Stimulated activated naive CD8-positive, alpha-beta T cell treated with anti-CD3 and anti-CD28 coated beads, Interleukin-15, Interleukin-2, amounts not matched to agents 100 U/mL and 50 U/mL, for 24 hours (primary cell): ENCODE data around the gene LTBP1.

Source experiments
- ATAC-seq: fragments of 150-1000 bp; cut with Tn5 transposase; one replicate; pipeline ENCODE4 v1.10.0; 2021
- DNase-seq: peaks from one replicate; pipeline ENCODE4 v3.0.0; 2021

LTBP1 gene

GRCh38 chr2:33116799-33117198, 170.0 kb downstream of the LTBP1 start:
- no peak for DNase-seq
- no peak for ATAC-seq

DNA sequence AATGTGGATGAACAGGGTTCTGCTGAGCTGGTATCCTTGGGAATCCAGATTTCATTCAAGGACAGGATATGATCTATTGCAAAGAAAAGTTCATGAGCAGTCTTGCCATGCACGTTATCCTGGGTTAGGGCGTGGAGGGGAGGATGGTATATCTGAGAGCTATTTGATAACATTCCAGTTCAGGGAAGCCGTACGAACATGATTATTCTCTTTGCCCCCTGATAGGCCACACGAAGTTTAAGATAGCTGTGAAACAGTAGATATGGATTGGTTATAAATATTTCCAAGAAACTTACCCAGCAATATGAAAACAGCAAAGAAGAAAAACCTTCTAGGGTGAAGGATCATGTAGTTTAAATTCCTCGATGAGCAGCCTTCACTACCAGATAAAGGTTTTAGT, 171.9 kb downstream of the LTBP1 start:
- DNase-seq (no peak), ATAC-seq (no peak)

DNA sequence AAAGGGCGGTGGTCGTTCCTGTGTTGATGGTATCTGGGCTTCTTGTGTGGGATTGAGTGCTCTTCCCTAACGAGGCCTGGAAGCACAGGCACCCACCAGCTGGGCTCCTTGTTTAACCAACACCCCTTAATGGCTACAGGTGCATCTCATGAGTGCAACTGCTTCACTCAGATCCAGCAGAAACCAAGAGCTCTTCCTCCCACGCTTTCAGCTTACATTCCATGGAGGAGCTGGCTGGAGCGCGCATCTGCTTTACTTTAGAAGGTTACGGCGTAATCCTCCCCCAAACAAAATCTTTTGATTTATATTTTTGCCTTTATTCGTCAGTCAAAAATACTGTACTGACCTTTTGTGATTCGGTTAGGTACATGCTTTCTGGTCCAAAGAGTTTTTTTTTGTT, 174.7 kb downstream of the LTBP1 start:
- ATAC-seq (no peak), DNase-seq (no peak)

- DNase-seq (no peak), ATAC-seq (no peak)
Measured at GRCh38 chr2:33121925-33122324, 175.2 kb downstream of the LTBP1 start.

DNA sequence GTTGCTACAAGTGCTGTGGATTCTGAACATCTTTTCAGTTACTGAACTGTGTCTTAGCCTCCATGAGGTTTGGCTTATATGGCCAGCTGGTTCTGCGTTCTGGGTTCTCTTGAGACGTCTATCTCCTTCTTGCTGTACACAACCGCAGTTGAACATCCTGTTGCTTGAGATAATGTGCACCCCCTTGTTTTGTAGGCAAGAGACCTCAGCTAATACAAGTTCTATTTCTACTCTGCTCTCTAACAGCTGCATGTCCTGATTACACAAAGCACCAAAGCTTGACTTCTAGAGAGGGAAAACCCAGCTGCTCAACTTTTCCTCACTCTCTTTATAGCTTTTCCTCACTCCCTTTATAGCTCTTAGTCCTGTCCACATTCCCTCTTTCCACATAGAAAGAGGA, 176.0 kb downstream of the LTBP1 start:
- ATAC-seq, result no peak
- no peak for DNase-seq

DNA sequence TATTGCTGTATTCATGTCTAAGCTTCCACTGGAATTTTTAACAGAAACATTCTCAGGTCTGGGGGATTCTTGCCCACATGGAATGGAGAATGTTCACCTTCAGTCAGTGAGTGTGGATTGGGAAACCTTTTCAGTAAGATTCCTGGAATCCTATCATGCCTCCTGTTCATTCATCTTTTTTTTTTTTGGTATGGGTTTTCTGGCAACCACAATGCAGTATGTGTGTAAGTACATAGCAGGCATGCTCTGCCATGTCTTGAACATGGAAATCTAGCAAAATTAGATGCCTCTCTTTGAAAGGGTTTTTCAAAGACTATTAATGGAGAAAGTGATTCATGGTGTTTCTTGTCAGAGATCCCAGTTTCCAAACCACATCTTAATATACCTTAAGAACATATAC, 176.5 kb downstream of the LTBP1 start:
- ATAC-seq, result no peak
- DNase-seq, result no peak

- DNase-seq (no peak), ATAC-seq (no peak)
Measured at GRCh38 chr2:33126552-33126951, 179.8 kb downstream of the LTBP1 start.

DNA sequence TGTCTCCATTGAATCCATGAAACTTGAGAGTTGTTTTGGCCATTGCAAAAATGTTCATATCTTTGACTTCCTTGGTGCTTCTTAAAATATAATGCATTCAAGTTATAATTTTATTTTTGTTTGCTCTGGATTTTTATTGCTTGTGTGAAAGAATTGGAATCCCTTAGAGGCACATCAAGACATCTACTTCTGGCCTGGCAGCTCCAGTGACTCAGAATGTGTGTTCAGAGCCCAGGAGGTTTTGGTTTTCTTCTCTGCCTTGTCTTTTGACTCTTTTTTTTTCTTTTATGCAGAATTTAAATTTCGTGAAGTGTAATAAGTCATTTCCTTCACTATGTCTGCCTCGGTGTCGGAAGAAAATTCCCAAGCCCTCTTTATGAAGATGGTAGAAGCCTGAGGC, 180.2 kb downstream of the LTBP1 start:
- no peak for DNase-seq
- no peak for ATAC-seq

DNA sequence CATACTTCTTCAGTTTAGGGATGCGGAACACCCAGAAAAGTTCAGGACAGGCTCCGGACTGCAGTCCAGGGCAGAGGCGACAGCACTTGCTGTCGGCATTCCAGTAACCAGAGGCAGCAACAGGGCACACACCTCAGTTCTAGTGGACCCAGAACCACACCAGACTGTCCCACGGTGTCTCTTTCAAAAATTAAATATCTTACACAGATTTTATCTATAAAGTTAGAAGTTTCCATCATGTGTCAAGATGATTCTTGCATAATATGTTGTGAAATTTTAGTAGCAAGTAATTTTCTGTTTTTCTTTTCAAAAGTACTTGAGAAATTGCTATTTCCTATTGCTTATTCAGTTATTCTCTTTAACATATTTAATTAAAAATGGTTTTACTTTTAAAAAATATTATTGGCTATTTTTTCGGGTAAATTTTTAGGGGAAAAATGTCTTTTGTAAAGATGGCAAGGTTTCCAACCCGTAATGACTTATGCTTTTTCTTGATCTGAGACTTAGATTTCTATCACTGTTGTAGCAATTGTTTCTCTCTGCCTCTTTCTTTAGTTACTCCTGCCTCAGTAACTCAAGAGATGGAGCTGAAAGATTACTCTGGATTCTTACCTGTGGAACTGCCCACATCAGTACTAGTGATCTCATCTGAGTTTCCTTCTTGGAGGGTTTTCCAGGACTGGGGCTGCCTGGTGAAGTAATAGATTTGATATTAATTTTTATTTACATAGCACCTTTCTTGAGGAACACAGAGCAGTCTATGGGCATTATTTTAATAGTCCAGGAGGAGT, 182.7 kb downstream of the LTBP1 start:
- ATAC-seq (no peak), DNase-seq (no peak)

GRCh38 chr2:33130054-33130447, 183.3 kb downstream of the LTBP1 start:
- ATAC-seq (no peak), DNase-seq (no peak)

- ATAC-seq (no peak), DNase-seq (no peak)
Measured at GRCh38 chr2:33130544-33130943, 183.8 kb downstream of the LTBP1 start.

DNA sequence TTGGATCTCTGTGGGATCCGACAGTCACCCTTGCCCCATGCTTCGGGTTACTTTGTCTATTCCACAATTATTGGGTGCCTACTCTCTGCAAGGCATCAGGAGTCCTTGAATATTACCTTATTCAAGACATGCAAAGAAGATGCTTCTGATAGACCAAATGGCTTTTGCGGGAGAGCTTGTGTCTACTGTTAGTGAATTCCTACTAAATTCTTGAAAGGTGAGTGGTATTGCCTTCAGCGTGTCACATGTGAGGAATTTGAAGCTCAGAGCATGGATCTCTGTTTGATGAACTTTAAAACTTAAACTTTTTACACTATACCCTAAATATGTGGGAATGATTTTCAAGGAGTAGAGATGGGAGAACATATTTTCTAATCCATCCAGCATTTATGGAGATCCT, 184.4 kb downstream of the LTBP1 start:
- ATAC-seq (no peak), DNase-seq (no peak)

DNA sequence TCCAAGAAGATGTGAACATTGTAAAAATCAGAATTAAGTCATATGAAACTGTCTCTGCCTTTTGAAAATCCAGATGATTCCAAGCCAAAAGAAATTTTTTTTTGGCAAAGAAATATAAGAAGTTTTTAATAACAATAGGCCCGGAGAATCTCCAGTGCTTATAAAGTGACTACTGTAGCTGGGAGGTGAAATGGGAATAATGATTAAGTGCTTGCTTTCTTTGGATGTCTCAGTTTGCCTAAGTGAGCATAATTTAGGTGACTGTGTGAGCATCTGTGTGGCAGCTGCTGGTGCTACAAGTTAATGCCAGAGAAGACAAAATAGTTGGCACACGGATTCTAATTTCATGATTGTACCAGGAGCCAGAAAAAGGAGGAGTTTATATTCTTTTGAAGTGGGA, 185.0 kb downstream of the LTBP1 start:
- no peak for ATAC-seq
- no peak for DNase-seq

DNA sequence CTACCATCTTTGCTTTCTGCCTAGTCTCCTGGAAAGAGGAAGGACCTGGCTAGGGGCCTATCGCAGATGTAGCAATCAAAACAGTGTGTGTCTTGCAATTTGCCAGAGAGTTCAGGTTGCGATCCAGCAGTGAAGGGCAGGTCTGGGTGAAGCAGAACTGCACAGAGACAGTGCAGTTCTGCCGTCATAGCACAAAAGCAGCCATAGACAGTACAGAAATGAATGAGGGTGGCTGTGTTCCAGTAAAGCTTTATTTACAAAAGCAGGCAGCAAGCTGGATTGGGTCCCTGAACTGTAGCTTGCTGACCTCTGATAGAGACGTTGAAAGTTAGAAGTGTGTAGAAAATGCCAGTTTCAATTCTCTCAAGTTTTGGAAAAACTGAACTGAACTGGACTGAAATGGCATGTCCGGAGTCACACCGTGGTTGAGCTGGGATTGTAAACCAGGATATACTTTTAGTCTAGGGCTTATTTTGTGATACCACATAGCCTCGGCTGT, 186.8 kb downstream of the LTBP1 start:
- no peak for DNase-seq
- no peak for ATAC-seq

DNA sequence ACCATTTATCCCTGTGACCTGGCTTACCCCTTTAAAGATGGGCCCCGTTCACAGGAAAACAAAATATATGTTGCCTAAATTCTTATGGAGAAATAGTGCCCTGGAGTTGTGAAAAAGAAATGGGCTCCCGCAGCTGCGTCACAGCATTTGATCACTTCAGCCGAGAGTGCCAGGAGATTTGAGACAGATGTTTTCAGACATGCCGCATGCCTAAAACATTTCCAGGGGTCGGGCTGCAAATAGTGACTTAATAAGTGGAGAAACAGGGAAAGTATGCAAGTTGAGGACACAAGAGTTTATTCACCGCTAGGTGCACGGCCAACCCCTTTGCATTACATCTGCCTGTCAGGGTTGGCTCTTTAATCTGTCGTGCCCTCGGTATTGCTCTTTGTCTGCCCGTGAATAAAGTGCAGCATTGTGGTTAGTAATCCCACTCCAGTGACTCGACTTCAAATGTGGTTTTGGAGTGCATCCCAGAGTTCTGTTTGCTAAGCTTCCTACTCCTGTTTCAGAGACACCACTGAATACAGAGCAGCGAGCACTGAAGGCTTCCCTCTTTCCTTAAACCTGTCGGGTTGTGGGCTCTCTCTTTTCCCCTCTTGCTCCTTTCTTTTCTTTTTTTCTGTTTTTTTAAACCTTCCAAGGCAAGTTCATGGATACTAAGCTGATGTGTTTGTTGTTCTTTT, 187.5 kb downstream of the LTBP1 start:
- no peak for ATAC-seq
- no peak for DNase-seq

DNA sequence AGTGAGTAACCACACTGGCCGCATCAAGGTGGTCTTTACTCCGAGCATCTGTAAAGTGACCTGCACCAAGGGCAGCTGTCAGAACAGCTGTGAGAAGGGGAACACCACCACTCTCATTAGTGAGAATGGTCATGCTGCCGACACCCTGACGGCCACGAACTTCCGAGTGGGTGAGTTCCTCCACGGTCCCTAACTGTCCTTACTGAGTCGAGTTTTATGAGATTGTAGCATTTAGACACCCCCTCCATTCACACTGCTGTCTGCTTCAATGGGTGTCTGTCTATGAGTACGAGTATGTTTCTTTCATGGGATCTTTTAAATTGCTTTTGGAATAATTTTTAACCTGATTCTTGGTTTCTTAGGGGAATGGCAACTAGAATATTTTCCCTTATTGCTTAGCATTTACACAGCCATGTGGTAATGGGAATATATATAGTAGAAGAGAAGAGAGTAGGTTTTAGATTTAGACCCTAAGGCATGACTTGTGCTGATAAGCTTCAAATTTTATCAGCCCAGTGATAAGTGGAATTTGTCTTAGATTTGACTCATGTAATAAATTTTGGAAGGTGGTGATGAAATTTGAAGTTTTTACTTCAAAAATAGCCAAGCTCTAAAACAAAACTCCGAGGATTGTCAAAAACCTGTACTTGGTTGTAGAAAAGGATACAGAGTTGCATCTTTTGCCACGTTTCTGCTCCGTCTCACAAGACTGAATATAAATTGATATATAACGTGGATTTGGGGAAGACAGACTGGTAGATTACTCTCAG, 188.2 kb downstream of the LTBP1 start:
- ATAC-seq (no peak), DNase-seq (no peak)

DNA sequence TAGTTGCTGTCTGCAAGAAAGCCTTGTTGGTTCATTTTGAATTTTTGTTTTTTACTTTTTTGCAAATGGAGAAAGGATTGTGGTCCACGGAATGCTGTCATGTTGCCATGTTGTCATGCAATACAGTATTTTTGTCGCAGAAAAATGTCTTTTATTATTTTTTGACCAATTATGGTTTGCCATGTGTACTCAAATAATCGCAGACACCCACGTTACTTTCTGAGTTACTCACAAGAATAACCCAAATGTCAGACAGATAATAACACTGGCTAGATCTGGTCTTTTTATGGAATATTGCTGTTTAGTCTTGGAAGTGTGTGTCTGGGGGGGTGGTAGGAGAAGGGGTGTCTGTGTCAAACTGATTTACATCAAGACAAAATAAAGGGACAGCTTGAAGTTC, 188.9 kb downstream of the LTBP1 start:
- DNase-seq (no peak), ATAC-seq (no peak)

- no peak for DNase-seq
- ATAC-seq, result no peak
Measured at GRCh38 chr2:33136056-33136455, 189.3 kb downstream of the LTBP1 start.

GRCh38 chr2:33136566-33136965, 189.8 kb downstream of the LTBP1 start:
- DNase-seq (no peak), ATAC-seq (no peak)

- ATAC-seq (no peak), DNase-seq (no peak)
Measured at GRCh38 chr2:33137331-33137730, 190.6 kb downstream of the LTBP1 start.

GRCh38 chr2:33139949-33140348, 193.2 kb downstream of the LTBP1 start:
- no peak for DNase-seq
- no peak for ATAC-seq

GRCh38 chr2:33141476-33141875, 194.7 kb downstream of the LTBP1 start:
- DNase-seq (no peak), ATAC-seq (no peak)

DNA sequence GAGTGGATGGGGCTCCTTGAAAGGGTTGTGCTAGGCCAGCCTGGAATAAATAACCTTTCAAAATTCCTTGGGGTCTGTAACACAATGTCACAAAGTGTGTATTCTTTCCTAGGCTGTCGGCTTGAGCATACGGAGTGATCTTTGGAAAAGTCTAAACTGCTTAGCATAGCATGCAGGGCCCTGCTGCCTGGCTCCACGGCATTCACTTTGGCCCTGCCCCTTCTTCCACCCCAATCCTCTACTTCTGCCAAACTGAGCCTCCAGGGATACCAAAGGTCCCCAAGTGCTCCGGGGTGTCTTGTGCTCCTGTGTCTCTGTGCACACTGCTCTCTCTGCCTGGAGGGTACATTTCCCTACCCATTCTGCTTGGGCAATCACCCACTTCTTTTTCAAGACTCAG, 196.1 kb downstream of the LTBP1 start:
- ATAC-seq (no peak), DNase-seq (no peak)
